Activated CD8-positive, alpha-beta memory T cell treated with anti-CD3 and anti-CD28 coated beads, Interleukin-2, amount 50 U/mL, for 4 hours (primary cell): Measurements from ENCODE around the gene SCAPER.
"Not testable (repeated sequence)": the region's sequence is repeated elsewhere in the genome, so short reads cannot be mapped to it uniquely, and the experiment has no call there.

ENCODE experiments used
- DNase-seq: peaks from one replicate; pipeline ENCODE4 v3.0.0-alpha.2; 2020

Gene SCAPER

GRCh38 chr15:76460871-76461270 is 444.3 kb downstream of the SCAPER start:
- DNase-seq, result no peak

GRCh38 chr15:76460347-76460746 is 444.8 kb downstream of the SCAPER start:
- no peak for DNase-seq

- DNase-seq, result no peak
Measured at GRCh38 chr15:76451540-76451939, 453.6 kb downstream of the SCAPER start.

- DNase-seq, result no peak
Measured at GRCh38 chr15:76449455-76449854, 455.7 kb downstream of the SCAPER start.

- no peak for DNase-seq
Measured at GRCh38 chr15:76448755-76449154, 456.4 kb downstream of the SCAPER start.

GRCh38 chr15:76447728-76448441 is 457.3 kb downstream of the SCAPER start:
- no peak for DNase-seq

- no peak for DNase-seq
Measured at GRCh38 chr15:76440441-76440840, 464.7 kb downstream of the SCAPER start.

- DNase-seq, result no peak
Measured at GRCh38 chr15:76439542-76439941, 465.6 kb downstream of the SCAPER start.

GRCh38 chr15:76433798-76434400 is 471.2 kb downstream of the SCAPER start:
- DNase-seq, result no peak

GRCh38 chr15:76433036-76433435 is 472.1 kb downstream of the SCAPER start:
- DNase-seq, result not testable (repeated sequence)

- no peak for DNase-seq
Measured at GRCh38 chr15:76432604-76433003, 472.5 kb downstream of the SCAPER start.

GRCh38 chr15:76431971-76432370 is 473.2 kb downstream of the SCAPER start:
- DNase-seq, result no peak

- DNase-seq, result not testable (repeated sequence)
Measured at GRCh38 chr15:76430711-76431110, 474.4 kb downstream of the SCAPER start.

GRCh38 chr15:76429661-76430060 is 475.5 kb downstream of the SCAPER start:
- DNase-seq, result no peak

GRCh38 chr15:76426941-76427340 is 478.2 kb downstream of the SCAPER start:
- DNase-seq, result no peak

- DNase-seq, result no peak
Measured at GRCh38 chr15:76418352-76419140, 486.6 kb downstream of the SCAPER start.

GRCh38 chr15:76401285-76401684 is 503.9 kb downstream of the SCAPER start:
- DNase-seq, result no peak

GRCh38 chr15:76398317-76399104 is 506.6 kb downstream of the SCAPER start:
- DNase-seq, result no peak

GRCh38 chr15:76393614-76394013 is 511.5 kb downstream of the SCAPER start:
- no peak for DNase-seq

GRCh38 chr15:76391847-76392246 is 513.3 kb downstream of the SCAPER start:
- DNase-seq, result no peak

GRCh38 chr15:76391309-76391708 is 513.8 kb downstream of the SCAPER start:
- DNase-seq, result no peak

GRCh38 chr15:76390571-76390970 is 514.6 kb downstream of the SCAPER start:
- DNase-seq, result no peak

- no peak for DNase-seq
Measured at GRCh38 chr15:76386926-76387325, 518.2 kb downstream of the SCAPER start.
